H7 (cell line): ENCODE data around the gene CHCHD6. TPM values are rescaled to one million over a fixed set of nuclear protein-coding genes. Genes with fewer than 3 reads are reported as not detected.

ENCODE experiments used
- DNase-seq: peaks from one replicate; pipeline ENCODE4 v3.0.0; 2012
- H3K27me3 ChIP-seq: 2 replicates; pipeline ENCODE4 v1.6.0; 2011; ENCODE audit warnings: mild to moderate bottlenecking, low read length; ENCODE audit not compliant: control insufficient read depth, insufficient read depth
- H3K36me3 ChIP-seq: replicated peaks from 2 replicates; pipeline ENCODE4 v1.5.1; 2011; ENCODE audit warnings: low read length; ENCODE audit not compliant: control insufficient read depth, insufficient read depth
- H3K4me3 ChIP-seq: 2 replicates; pipeline ENCODE4 v1.5.1; 2011; ENCODE audit warnings: low read depth, mild to moderate bottlenecking, control low read depth, low read length, moderate library complexity; ENCODE audit not compliant: insufficient read depth
- total RNA-seq: library from RNA; depleted of rRNA; stranded (reverse); fragments of >200 nt; shearing (Covaris generic); gene quantifications from 2 replicates; pipeline ENCODE4 v1.2.3, GENCODE V29; 2014

The CHCHD6 gene
- total RNA-seq, 1 experiment from 2014 or later, result 19.5 TPM

- no peak overlapping the region for H3K4me3 ChIP-seq
- H3K36me3 ChIP-seq, result no peaks in the 10 kb centered on the region
- no peak for DNase-seq
- H3K27me3 ChIP-seq, result no peaks in the 10 kb centered on the region
Observed at GRCh38 chr3:126962756-126963155, 258.7 kb downstream of the CHCHD6 start.

GRCh38 chr3:126963261-126964190, 259.5 kb downstream of the CHCHD6 start:
- DNase-seq, result no peak
- Histone ChIP-seq H3K4me3 (no peak overlapping the region), H3K27me3 (no peaks in the 10 kb centered on the region), H3K36me3 (no peaks in the 10 kb centered on the region)

- no peaks in the 10 kb centered on the region for H3K36me3 ChIP-seq
- no peak overlapping the region for H3K4me3 ChIP-seq
- H3K27me3 ChIP-seq, result no peaks in the 10 kb centered on the region
- no peak for DNase-seq
Observed at GRCh38 chr3:126964261-126964660, 260.2 kb downstream of the CHCHD6 start.

GRCh38 chr3:126964950-126965349, 260.9 kb downstream of the CHCHD6 start:
- Histone ChIP-seq H3K36me3 (no peaks in the 10 kb centered on the region), H3K27me3 (no peaks in the 10 kb centered on the region), H3K4me3 (no peak overlapping the region)
- DNase-seq, result no peak

GRCh38 chr3:126965526-126966080, 261.6 kb downstream of the CHCHD6 start:
- Histone ChIP-seq H3K4me3 (no peak overlapping the region), H3K36me3 (no peaks in the 10 kb centered on the region), H3K27me3 (no peaks in the 10 kb centered on the region)
- no peak for DNase-seq

- Histone ChIP-seq H3K4me3 (no peak overlapping the region), H3K27me3 (no peaks in the 10 kb centered on the region), H3K36me3 (no peaks in the 10 kb centered on the region)
- DNase-seq, result no peak
Observed at GRCh38 chr3:126967386-126967785, 263.3 kb downstream of the CHCHD6 start.

GRCh38 chr3:126968391-126969390, 264.7 kb downstream of the CHCHD6 start:
- Histone ChIP-seq H3K4me3 (no peak overlapping the region), H3K27me3 (no peaks in the 10 kb centered on the region), H3K36me3 (no peaks in the 10 kb centered on the region)
- DNase-seq, result no peak

GRCh38 chr3:126969586-126969985, 265.5 kb downstream of the CHCHD6 start:
- DNase-seq, result no peak
- H3K36me3 ChIP-seq, result no peaks in the 10 kb centered on the region
- H3K4me3 ChIP-seq, result no peak overlapping the region
- no peaks in the 10 kb centered on the region for H3K27me3 ChIP-seq

GRCh38 chr3:126970101-126970500, 266.1 kb downstream of the CHCHD6 start:
- Histone ChIP-seq H3K4me3 (no peak overlapping the region), H3K27me3 (no peaks in the 10 kb centered on the region), H3K36me3 (no peaks in the 10 kb centered on the region)
- no peak for DNase-seq

GRCh38 chr3:126970921-126971320, 266.9 kb downstream of the CHCHD6 start:
- no peaks in the 10 kb centered on the region for H3K36me3 ChIP-seq
- no peak overlapping the region for H3K4me3 ChIP-seq
- no peak for DNase-seq
- H3K27me3 ChIP-seq, result no peaks in the 10 kb centered on the region

- peak; percentile 86 for DNase-seq
Observed at GRCh38 chr3:126971891-126972351, 267.9 kb downstream of the CHCHD6 start.

GRCh38 chr3:126972866-126973265, 268.8 kb downstream of the CHCHD6 start:
- Histone ChIP-seq H3K36me3 (no peaks in the 10 kb centered on the region), H3K27me3 (no peaks in the 10 kb centered on the region), H3K4me3 (no peak overlapping the region)
- DNase-seq, result no peak

More at GRCh38 chr3:126971891-126972351, 267.9 kb downstream of the CHCHD6 start:
- no peaks in the 10 kb centered on the region for H3K27me3 ChIP-seq
- H3K36me3 ChIP-seq, result no peaks in the 10 kb centered on the region
- H3K4me3 ChIP-seq, result no peak overlapping the region

GRCh38 chr3:126973814-126974213, 269.8 kb downstream of the CHCHD6 start:
- no peaks in the 10 kb centered on the region for H3K27me3 ChIP-seq
- H3K36me3 ChIP-seq, result no peaks in the 10 kb centered on the region
- no peak for DNase-seq
- H3K4me3 ChIP-seq, result no peak overlapping the region

GRCh38 chr3:126974756-126975155, 270.7 kb downstream of the CHCHD6 start:
- Histone ChIP-seq H3K27me3 (no peaks in the 10 kb centered on the region), H3K36me3 (no peaks in the 10 kb centered on the region), H3K4me3 (no peak overlapping the region)
- no peak for DNase-seq
